ENCODE results near the gene PHC2. TPM values are rescaled to one million over a fixed set of nuclear protein-coding genes. Genes with fewer than 3 reads are reported as not detected.
A peak's percentile ranks its signal among the peaks of the same experiment; 100 is the strongest.

PHC2 gene
- total RNA-seq, 1 donor from 2014 or later = 124 TPM

DNA sequence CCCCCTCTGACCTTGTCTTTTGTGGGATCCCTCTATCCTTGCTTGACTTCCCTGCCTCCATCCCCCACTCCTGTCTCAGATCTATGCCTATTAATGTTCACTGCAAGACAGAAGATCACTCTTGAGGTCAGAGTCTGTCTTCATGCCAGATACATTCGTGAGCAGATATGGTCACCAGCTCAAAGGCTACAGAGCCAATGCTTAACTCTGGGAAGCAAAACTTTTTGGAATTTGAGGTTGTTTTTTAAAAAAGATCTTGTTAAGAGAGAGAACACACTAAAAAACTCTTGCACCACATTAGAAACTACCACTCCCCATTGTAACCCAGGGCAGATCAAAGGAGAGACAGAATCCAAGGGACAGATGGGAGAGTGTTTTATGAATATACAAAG, 92.9 kb downstream of the PHC2 start:
- peaks cover 21% of the 10 kb centered on the region for H3K36me3 ChIP-seq
- H3K9me3 ChIP-seq = no peaks in the 10 kb centered on the region
- no peak for ATAC-seq
- TF ChIP-seq, protein P1, sequence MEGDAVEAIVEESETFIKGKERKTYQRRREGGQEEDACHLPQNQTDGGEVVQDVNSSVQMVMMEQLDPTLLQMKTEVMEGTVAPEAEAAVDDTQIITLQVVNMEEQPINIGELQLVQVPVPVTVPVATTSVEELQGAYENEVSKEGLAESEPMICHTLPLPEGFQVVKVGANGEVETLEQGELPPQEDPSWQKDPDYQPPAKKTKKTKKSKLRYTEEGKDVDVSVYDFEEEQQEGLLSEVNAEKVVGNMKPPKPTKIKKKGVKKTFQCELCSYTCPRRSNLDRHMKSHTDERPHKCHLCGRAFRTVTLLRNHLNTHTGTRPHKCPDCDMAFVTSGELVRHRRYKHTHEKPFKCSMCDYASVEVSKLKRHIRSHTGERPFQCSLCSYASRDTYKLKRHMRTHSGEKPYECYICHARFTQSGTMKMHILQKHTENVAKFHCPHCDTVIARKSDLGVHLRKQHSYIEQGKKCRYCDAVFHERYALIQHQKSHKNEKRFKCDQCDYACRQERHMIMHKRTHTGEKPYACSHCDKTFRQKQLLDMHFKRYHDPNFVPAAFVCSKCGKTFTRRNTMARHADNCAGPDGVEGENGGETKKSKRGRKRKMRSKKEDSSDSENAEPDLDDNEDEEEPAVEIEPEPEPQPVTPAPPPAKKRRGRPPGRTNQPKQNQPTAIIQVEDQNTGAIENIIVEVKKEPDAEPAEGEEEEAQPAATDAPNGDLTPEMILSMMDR (IDR thresholded peaks at IDR 0.05) = no peak
- H3K27ac ChIP-seq = peak overlapping the region; percentile 90
- no peak for DNase-seq
- peak overlapping the region; percentile 6 for H3K4me3 ChIP-seq
- peaks cover 97% of the 10 kb centered on the region for H3K4me1 ChIP-seq
- H3K27me3 ChIP-seq = no peaks in the 10 kb centered on the region
- intact Hi-C loops (cut with DNase I) = no loop called here

DNA sequence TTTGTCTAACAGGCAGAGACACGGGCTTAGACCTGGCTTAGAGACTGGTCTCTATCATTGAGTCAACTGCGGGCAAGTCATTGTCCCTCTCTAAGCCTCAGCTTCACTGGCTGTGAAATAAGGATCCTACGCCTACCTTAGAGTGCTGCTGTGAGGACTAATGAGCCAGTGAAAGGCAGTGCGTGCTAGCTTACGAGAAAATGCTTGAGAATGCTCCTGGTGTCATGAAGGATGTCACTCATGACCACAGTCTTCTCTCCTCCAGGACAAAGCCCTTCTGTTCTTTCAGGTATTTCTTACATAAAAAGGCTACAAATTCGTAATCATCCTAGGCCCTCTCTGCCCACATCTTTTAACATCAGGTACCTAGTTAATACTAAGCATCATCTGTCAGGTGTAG, 93.5 kb downstream of the PHC2 start:
- intact Hi-C loops (cut with DNase I) = no loop called here
- DNase-seq (no peak), ATAC-seq (no peak)
- Histone ChIP-seq H3K9me3 (no peaks in the 10 kb centered on the region), H3K36me3 (peaks cover 27% of the 10 kb centered on the region), H3K27me3 (no peaks in the 10 kb centered on the region), H3K4me3 (no peak overlapping the region), H3K4me1 (peaks cover 97% of the 10 kb centered on the region), H3K27ac (peak overlapping the region; percentile 90)
- TF ChIP-seq, protein P1 (IDR thresholded peaks at IDR 0.05) = no peak

- no peaks in the 10 kb centered on the region for H3K9me3 ChIP-seq
- ATAC-seq (no peak), DNase-seq (no peak)
- peak overlapping the region; percentile 24 for H3K27ac ChIP-seq
- intact Hi-C loops (cut with DNase I) = no loop called here
- H3K4me3 ChIP-seq = no peak overlapping the region
- TF ChIP-seq, protein P1 (IDR thresholded peaks at IDR 0.05) = no peak
- no peaks in the 10 kb centered on the region for H3K27me3 ChIP-seq
- H3K36me3 ChIP-seq = peaks cover 32% of the 10 kb centered on the region
- peaks cover 95% of the 10 kb centered on the region for H3K4me1 ChIP-seq
Measured at GRCh38 chr1:33336580-33336979, 94.3 kb downstream of the PHC2 start.

GRCh38 chr1:33335020-33335419, 95.9 kb downstream of the PHC2 start:
- Histone ChIP-seq H3K4me1 (peaks cover 83% of the 10 kb centered on the region), H3K27ac (peak overlapping the region; percentile 65), H3K9me3 (no peaks in the 10 kb centered on the region), H3K36me3 (peaks cover 44% of the 10 kb centered on the region), H3K27me3 (no peaks in the 10 kb centered on the region), H3K4me3 (no peak overlapping the region)
- TF ChIP-seq, protein P1 (IDR thresholded peaks at IDR 0.05) = no peak
- DNase-seq (no peak), ATAC-seq (peak; percentile 54)
- intact Hi-C loops (cut with DNase I) = no loop called here

DNA sequence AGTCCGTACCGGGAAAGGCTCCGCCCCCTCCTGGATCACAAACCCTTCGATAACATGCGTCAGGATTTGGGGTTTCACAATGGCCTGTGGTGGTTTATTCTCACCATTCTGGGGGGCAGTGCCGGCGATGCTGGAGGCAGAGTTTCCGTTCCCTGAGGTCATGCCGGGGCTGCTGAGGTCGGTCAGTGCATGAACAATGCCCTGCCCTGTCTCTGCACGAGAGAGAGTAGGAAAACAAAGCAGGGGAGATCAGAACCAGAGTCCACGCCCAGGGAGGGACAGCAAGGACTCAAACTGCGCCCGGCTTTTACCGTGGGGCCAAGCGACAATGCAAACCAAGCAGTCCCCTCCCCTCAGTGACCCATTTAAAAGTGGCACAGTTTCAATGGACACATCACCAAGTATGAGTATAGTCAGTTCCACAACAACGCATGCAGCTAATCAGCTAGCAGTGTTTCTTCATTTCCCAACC, 96.8 kb downstream of the PHC2 start:
- Histone ChIP-seq H3K4me3 (peak overlapping the region; percentile 1), H3K36me3 (peaks cover 53% of the 10 kb centered on the region), H3K27ac (peak overlapping the region; percentile 65), H3K9me3 (no peaks in the 10 kb centered on the region), H3K4me1 (peaks cover 74% of the 10 kb centered on the region), H3K27me3 (no peaks in the 10 kb centered on the region)
- intact Hi-C loops (cut with DNase I) = no loop called here
- ATAC-seq (peak; percentile 18), DNase-seq (no peak)
- TF ChIP-seq, protein P1 (IDR thresholded peaks at IDR 0.05) = no peak

- Histone ChIP-seq H3K4me3 (no peak overlapping the region), H3K36me3 (peaks cover 65% of the 10 kb centered on the region), H3K27ac (peak overlapping the region; percentile 65), H3K4me1 (peaks cover 72% of the 10 kb centered on the region), H3K27me3 (no peaks in the 10 kb centered on the region), H3K9me3 (no peaks in the 10 kb centered on the region)
- peak; percentile 72 for ATAC-seq
- DNase-seq = no peak
- intact Hi-C loops (cut with DNase I) = no loop called here
- TF ChIP-seq, protein P1 (IDR thresholded peaks at IDR 0.05) = no peak
Measured at GRCh38 chr1:33332881-33333280, 98.0 kb downstream of the PHC2 start.

Data from upper lobe of right lung (tissue), 1 donor.